Astrocyte (in vitro differentiated cells and primary cell): Measurements from ENCODE around the gene DPF3.

Experiments used
- CTCF ChIP-seq: IDR thresholded peaks from 2 replicates; pipeline ENCODE4 v1.5.1; 2011; ENCODE audit warnings: low read depth, mild to moderate bottlenecking, inconsistent platforms, low read length, moderate library complexity; ENCODE audit not compliant: insufficient read depth
- EZH2 ChIP-seq: IDR thresholded peaks from 2 replicates; pipeline ENCODE4 v1.6.1; 2012; ENCODE audit warnings: mild to moderate bottlenecking, low read length, inconsistent platforms; ENCODE audit not compliant: insufficient read depth

- TF ChIP-seq CTCF (no peak), EZH2 (no peak)
These were observed 156.3 kb downstream of the DPF3 start for GRCh38 chr14:72737560-72737943.
